ENCODE data around the gene C4BPA.

Gene C4BPA
- 0 to 1.5 (median 0) reads per million in 17 experiments for total RNA-seq

DNA sequence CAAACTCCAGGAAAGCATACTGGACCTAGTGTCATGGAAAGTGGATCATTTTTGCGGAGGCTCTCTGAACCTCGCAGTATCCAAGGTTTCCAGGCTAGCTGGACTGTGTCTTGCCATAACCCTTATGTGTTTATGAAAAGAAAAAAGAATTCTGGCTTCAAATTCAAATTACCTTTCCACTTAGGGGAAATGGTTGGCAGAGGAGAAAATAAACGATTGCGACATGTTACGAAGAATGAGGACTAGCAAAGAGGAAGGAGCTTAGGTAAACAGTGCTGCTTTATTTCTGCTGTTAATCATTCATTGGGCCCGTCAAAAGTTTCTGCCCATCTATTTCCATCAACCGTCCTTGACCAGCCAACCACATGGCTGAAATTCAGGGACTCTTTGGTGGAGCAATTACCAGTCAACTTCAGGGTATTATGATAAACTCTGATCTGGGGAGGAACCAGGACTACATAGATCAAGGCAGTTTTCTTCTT, at the start of gene C4BPA:
C4BPA (plus strand) TSS at position 342 of the 482 bp plus-strand sequence. CDS start 8,793 bp downstream, outside the sequence.
- peak in 3 of 4 experiments; percentile 9 to 36 (median 12) for DNase-seq

DNA sequence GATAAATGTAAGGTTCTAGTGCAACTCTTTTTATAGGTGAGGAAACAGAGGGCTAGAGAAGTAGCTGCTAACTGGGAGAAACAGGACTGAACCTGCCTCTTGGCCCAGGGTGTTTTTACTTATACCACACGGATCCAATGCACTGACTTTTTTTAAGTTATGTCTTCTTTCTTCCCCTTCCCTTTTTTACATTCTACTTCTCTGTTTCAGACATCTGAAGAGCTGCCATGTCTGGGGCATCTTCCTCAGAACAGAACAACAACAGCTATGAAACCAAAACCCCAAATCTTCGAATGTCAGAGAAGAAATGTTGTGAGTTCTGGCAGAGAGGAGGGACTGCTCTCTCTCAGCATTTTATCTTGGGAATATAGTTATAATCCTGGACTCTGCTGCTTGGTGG, 49.5 kb upstream of the C4BPA start:
- peak; percentile 12 to 64 (median 34) for DNase-seq

- DNase-seq: no peak
These were observed 48.5 kb upstream of the C4BPA start for GRCh38 chr1:207055386-207056001.

GRCh38 chr1:207056673-207057072, 47.4 kb upstream of the C4BPA start:
- DNase-seq: no peak

DNA sequence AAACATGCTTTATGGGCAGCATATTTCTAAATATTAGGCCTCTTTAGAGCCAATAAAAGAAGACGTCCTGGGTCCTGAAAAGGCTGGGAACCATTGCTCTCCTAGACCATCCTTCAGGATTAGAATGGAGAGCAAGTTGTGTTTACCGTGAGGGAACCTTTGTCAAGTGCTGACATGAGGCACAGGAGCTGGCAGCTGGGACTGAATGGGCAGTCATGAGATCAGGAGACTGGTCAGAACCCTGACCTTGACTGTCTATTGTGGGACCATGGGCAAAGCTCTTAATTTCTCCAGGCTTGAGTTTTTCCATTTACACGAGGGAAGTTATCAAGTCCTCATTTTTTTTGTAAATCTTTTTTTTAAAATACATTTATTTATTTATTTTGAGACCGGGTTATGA, 45.8 kb upstream of the C4BPA start:
- DNase-seq: no peak

GRCh38 chr1:207058878-207059867, 44.9 kb upstream of the C4BPA start:
- DNase-seq: no peak

GRCh38 chr1:207059881-207060280, 44.2 kb upstream of the C4BPA start:
- no peak for DNase-seq

DNA sequence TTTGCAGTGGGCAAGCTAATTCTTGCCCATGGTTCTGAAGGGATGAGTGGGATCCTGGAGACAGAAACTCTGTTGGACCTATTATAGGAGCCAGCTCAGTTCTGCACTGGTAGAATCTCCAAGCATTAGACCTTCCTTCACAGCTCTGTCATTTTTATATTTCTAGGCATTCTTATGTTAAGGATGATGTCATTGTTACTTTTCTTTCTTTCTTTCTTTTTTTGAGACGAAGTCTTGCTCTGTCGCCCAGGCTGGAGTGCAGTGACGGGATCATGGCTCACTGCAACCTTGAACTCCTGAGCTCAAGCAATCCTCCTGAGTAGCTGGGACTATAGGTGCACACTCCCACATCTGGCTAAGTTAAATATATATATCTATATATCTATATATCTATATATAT, 43.4 kb upstream of the C4BPA start:
- no peak for DNase-seq

DNA sequence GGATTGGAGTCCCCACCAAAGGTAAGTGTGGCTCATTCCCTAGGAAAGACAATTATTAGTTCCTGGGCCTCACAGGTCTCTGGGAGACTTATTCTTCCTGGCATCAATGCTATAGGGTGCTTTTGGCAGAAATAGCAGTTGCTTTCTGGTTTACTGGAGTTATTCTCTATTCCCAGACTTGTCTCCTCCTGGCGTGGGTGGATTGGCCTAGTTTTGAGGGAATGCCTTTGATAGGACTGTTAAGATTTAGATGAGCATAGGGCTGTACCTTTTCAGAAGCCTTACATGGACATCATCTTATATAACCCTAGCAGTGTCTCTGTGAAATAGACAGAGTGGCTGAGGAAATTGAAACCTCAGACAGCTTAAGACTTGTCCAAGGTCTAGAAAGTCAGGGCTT, 42.0 kb upstream of the C4BPA start:
- DNase-seq: no peak

- DNase-seq: no peak
These were observed 41.0 kb upstream of the C4BPA start for GRCh38 chr1:207063014-207063413.

DNA sequence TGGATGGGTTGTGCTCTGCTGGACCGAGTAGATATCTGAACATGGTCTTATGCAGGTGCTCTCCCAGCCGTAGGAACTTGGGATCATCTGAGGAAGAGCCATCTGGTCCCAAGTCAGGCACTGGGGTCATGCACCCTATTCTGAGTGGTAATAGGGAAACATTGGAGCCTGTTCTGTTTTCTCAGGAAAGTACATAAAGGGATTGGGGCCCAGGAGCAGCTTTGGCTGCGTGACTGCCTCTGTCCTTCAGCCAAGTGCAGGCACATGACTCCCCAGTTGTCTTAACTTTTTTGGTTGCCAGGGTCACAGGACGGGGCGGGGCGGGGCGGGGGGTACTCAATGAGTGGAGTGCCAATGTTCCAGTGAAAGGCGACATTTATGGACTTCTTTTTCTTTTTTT, 39.5 kb upstream of the C4BPA start:
- DNase-seq: no peak

DNA sequence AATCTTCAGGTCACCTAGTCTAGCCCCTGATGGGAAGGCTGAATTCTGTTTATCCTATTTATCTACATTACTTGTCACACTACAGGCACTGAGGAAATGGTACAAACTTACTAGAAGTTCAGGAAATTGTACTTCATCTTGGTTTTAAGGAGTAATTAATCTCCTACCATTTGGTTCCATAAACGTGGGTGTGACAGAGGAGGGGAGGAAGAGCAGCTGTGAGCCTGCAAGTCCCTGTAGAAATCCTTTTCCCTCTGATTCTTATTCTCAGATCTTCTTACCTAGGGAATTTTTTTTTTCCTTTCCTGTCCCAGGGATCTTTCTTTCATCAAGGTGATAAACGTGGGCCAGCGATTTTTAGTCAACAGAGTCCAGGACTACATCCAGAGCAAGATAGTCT, 36.8 kb upstream of the C4BPA start:
- DNase-seq: no peak

DNA sequence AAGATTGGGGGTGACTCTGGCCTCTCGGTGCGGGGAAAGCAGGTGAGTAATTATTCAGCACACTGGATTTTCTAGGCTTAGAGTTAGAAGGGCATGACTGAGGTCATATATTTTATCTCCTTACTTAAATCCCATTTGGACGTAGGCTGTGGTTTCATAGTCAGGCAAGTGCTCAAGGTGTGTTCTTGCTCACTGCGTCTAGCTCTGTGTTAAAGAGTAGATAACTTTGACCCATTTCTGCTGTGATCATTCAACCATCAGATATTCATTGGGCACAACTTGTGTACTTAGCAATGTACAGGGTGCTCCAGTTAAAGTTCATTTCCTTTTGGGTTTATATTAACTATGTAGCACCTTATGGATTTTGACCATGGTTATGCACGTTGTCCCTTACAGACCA, 36.4 kb upstream of the C4BPA start:
- DNase-seq: no peak

DNA sequence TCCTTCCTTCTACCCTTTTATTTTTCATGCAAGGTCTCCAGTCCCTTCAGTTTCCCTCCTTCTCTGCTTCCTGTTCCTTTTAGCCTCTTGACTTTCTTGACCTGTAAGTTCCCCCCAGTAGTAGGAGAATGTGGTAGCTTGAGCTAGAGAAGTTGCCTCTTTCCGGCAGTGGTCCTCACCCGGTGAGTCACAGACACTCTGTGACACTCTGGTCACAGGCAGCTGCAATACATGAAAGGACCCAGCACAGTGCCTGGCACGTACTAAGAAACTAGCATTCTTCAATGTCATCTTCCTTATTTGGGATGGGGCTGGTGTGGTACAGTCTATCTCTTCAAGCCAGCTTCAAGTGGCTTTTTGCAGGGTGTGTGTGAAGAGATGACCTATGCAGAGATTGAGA, 35.0 kb upstream of the C4BPA start:
- peak in 3 of 4 experiments; percentile 14 to 31 (median 19) for DNase-seq

DNA sequence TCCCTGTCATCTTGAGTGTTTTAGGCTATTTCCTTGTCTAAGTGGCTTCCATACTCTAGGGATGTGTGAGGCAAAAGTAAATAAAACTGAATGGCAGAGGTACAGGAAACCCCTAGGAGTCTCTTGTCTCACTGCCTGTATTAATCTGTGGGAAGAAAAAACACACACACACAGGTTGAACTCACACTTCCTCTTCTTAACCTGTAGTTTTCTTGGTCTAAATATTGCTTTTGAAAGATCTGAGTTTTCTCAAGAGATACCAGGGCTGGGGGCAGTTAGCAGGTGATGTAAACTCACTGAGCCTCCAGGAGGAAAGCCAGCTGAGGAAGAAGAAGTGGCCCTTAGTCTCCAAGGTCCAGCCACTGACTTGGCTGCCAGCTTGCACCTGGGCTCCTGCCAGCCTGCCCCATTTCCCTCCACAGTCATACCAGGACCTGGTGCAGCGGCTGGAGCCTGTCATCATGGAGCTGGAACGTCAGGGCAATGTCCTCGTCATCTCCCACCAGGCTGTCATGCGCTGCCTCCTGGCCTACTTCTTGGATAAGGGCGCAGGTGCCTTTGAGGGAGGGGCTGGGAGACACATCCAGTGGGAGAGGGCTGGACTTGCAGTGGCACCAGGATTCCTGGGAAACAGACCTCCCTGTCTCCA, 34.1 kb upstream of the C4BPA start:
- no peak for DNase-seq

DNA sequence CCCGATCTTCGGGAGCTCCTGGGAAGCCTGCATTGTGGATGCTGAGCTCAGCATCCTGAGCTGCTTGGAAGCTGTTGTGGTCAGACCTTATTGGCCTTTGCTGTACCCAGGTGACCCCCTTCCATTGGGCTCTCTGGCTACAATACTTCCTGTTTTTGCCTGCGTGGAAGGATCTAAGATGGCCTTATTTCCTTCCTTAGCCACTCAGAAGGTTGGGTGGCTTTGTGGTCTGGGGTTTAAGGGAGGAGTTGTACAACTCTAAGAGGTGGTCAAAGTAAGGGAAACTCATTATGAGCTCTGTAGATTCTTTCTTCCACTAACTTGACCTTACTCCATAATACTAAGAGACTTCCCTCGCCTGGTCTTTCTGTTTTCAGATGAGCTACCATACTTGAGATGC, 33.2 kb upstream of the C4BPA start:
- DNase-seq: peak in 3 of 4 experiments; percentile 7 to 20 (median 17)

- DNase-seq: no peak
These were observed 32.6 kb upstream of the C4BPA start for GRCh38 chr1:207071426-207071825.

- no peak for DNase-seq
These were observed 31.8 kb upstream of the C4BPA start for GRCh38 chr1:207072233-207072632.

DNA sequence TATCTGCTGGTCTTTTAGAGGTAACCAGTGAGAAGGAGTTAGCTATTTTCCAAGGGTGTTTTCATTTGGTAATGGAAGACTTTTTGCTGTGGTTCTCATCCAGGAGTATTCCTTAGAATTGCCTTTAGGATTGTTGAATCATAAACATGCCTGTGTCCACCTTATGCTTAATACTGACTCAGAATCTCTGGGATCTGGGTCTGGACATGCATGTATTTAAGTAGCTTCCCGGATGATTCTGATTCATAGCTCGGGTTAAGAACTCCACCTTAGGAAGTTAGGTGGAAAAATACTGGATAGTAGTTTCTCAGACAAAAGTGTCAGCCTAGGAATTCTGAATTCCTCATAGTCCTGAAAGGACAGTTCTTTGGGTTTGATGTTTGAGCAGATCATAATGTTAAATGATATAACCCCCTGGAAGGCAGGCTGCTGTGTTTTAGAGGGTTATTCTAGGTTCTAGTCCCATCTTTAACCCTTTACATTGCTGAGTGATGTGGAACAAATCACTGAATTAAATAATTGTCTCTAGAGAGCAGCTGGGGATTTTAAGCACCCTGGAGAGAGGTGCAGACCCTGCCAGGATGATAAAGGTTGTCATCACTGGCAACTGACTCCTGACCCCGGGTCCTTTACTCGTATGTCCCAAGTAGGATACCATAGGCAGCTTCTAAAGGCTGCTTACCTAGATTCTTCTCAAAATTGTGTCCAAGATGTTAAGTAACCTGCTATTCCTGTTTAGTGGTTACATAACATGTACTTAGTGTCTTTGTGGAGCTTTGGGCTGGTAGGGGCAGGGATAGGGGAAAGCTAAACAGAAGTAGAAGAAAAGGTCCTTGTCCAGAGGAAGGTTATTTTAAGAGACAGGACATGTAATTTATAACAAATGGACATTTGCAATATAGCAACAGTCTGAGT, 29.9 kb upstream of the C4BPA start:
- DNase-seq: no peak

DNA sequence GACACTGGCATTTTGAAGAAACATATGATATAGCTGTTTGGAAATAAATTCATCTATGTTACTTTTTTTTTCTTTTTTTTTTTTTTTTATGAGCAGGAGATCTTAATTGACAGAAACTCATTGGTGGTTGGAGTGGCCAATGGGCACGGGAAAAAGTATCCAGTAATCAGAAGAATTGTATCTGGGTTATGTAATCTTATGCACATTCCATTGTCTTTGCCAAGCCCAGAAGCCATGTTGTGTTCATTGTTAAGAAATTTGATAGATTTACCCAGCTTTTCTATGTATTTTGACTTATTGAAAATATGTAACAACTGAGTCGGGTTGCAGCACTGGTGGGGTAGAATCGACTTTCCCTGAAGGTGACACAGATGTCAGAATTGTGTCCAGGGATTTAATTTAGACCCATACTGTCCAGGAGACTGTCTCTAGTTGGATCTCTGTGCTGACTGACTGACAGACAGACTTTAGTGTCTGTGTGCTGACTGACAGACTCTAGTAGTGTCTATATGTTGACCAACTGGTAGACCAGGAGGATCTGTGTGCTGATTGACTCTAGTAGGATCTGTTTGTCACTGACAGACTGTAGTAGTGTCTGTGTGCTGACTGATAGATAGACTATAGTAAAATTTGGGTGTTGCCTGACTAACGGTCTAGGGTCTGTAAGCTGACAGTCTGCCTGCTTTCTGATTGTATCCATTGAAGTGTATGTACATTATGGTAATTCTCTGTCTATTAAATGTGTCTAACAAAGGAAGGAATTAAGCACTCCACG, 27.7 kb upstream of the C4BPA start:
- no peak for DNase-seq

- no peak for DNase-seq
These were observed 27.0 kb upstream of the C4BPA start for GRCh38 chr1:207077012-207077411.

All from suppressor macrophage (primary cell).